ENCODE measurements around the gene RAB31.

The RAB31 gene

GRCh38 chr18:9825571-9826073 is 117.5 kb downstream of the RAB31 start:
- peak overlapping the region; percentile 57 for H3K27ac ChIP-seq
- peaks cover 3% of the 10 kb centered on the region for H3K36me3 ChIP-seq (replicated peaks)
- no peak for TF ChIP-seq CTCF (IDR thresholded peaks at IDR 0.05; ENCODE audit: low read depth, low read length, missing control alignments)
- DNase-seq = peak; percentile 84
- no peaks in the 10 kb centered on the region for H3K27me3 ChIP-seq (replicated peaks)
- in situ Hi-C loops (cut with HindIII; ENCODE audit: low pct_ligation_motif_present, low sequenced_read_pairs) = no loop called here
- H3K4me3 ChIP-seq (ENCODE audit: low read depth, low read length) = no peak overlapping the region

GRCh38 chr18:9826685-9827084 is 118.6 kb downstream of the RAB31 start:
- no peak for DNase-seq
- Histone ChIP-seq H3K27ac (no peak overlapping the region), H3K36me3 (replicated peaks) (peaks cover 3% of the 10 kb centered on the region), H3K27me3 (replicated peaks) (no peaks in the 10 kb centered on the region), H3K4me3 (ENCODE audit: low read depth, low read length) (no peak overlapping the region)
- TF ChIP-seq CTCF (IDR thresholded peaks at IDR 0.05; ENCODE audit: low read depth, low read length, missing control alignments) = no peak
- in situ Hi-C loops (cut with HindIII; ENCODE audit: low pct_ligation_motif_present, low sequenced_read_pairs) = no loop called here

- in situ Hi-C loops (cut with HindIII; ENCODE audit: low pct_ligation_motif_present, low sequenced_read_pairs) = no loop called here
- Histone ChIP-seq H3K27me3 (replicated peaks) (no peaks in the 10 kb centered on the region), H3K4me3 (ENCODE audit: low read depth, low read length) (no peak overlapping the region), H3K27ac (peak overlapping the region; percentile 85), H3K36me3 (replicated peaks) (peaks cover 7% of the 10 kb centered on the region)
- TF ChIP-seq CTCF (IDR thresholded peaks at IDR 0.05; ENCODE audit: low read depth, low read length, missing control alignments) = no peak
- no peak for DNase-seq
Measured at GRCh38 chr18:9827211-9827792, 119.2 kb downstream of the RAB31 start.

DNA sequence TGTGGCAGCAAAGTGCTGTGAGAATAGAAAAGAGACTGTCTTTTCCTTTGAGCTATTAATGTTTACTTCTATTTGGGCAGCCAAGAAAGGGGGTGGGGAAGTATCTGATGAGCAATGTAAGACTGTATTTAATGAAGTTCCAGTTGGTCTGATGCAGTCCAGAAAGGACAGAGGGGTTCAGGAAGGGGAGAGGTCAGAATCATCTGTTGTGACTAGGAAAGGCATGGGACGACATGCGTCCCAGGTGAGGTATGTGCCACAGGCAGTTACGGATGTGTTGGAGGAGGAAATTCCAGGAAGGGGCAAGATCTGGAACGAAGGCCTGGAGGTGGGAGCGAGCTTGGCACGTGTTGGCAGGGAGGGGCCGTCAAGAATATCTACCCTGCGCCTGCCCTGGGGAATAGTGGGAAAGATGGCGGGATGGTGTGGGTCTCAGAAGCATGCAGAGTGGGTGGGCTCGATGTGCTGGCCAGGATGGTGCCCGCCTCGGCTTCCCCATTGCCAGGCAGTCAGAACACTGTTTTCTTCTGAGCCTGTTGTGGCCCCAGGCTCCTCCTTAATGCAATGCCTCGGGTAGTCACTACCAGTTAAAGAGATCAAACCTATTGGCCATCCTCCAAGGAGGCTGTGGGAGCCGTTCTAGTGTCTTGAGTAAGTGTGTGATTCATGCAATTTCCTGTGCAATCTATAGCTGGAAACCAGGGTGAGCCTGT is 119.8 kb downstream of the RAB31 start:
- H3K27me3 ChIP-seq (replicated peaks) = no peaks in the 10 kb centered on the region
- peaks cover 9% of the 10 kb centered on the region for H3K36me3 ChIP-seq (replicated peaks)
- no peak for TF ChIP-seq CTCF (IDR thresholded peaks at IDR 0.05; ENCODE audit: low read depth, low read length, missing control alignments)
- in situ Hi-C loops (cut with HindIII; ENCODE audit: low pct_ligation_motif_present, low sequenced_read_pairs) = no loop called here
- DNase-seq = peak; percentile 99
- peak overlapping the region; percentile 85 for H3K27ac ChIP-seq
- no peak overlapping the region for H3K4me3 ChIP-seq (ENCODE audit: low read depth, low read length)

- H3K27me3 ChIP-seq (replicated peaks) = no peaks in the 10 kb centered on the region
- DNase-seq = no peak
- in situ Hi-C loops (cut with HindIII; ENCODE audit: low pct_ligation_motif_present, low sequenced_read_pairs) = no loop called here
- no peak for TF ChIP-seq CTCF (IDR thresholded peaks at IDR 0.05; ENCODE audit: low read depth, low read length, missing control alignments)
- H3K36me3 ChIP-seq (replicated peaks) = peaks cover 10% of the 10 kb centered on the region
- H3K27ac ChIP-seq = peak overlapping the region; percentile 61
- H3K4me3 ChIP-seq (ENCODE audit: low read depth, low read length) = no peak overlapping the region
Measured at GRCh38 chr18:9828506-9829396, 120.7 kb downstream of the RAB31 start.
